Measurements from ENCODE around the gene DDX60.
"Not testable (repeated sequence)": the region's sequence is repeated elsewhere in the genome, so short reads cannot be mapped to it uniquely, and the experiment has no call there.

The DDX60 gene, protein sequence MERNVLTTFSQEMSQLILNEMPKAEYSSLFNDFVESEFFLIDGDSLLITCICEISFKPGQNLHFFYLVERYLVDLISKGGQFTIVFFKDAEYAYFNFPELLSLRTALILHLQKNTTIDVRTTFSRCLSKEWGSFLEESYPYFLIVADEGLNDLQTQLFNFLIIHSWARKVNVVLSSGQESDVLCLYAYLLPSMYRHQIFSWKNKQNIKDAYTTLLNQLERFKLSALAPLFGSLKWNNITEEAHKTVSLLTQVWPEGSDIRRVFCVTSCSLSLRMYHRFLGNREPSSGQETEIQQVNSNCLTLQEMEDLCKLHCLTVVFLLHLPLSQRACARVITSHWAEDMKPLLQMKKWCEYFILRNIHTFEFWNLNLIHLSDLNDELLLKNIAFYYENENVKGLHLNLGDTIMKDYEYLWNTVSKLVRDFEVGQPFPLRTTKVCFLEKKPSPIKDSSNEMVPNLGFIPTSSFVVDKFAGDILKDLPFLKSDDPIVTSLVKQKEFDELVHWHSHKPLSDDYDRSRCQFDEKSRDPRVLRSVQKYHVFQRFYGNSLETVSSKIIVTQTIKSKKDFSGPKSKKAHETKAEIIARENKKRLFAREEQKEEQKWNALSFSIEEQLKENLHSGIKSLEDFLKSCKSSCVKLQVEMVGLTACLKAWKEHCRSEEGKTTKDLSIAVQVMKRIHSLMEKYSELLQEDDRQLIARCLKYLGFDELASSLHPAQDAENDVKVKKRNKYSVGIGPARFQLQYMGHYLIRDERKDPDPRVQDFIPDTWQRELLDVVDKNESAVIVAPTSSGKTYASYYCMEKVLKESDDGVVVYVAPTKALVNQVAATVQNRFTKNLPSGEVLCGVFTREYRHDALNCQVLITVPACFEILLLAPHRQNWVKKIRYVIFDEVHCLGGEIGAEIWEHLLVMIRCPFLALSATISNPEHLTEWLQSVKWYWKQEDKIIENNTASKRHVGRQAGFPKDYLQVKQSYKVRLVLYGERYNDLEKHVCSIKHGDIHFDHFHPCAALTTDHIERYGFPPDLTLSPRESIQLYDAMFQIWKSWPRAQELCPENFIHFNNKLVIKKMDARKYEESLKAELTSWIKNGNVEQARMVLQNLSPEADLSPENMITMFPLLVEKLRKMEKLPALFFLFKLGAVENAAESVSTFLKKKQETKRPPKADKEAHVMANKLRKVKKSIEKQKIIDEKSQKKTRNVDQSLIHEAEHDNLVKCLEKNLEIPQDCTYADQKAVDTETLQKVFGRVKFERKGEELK (N-terminal part only)

DNA sequence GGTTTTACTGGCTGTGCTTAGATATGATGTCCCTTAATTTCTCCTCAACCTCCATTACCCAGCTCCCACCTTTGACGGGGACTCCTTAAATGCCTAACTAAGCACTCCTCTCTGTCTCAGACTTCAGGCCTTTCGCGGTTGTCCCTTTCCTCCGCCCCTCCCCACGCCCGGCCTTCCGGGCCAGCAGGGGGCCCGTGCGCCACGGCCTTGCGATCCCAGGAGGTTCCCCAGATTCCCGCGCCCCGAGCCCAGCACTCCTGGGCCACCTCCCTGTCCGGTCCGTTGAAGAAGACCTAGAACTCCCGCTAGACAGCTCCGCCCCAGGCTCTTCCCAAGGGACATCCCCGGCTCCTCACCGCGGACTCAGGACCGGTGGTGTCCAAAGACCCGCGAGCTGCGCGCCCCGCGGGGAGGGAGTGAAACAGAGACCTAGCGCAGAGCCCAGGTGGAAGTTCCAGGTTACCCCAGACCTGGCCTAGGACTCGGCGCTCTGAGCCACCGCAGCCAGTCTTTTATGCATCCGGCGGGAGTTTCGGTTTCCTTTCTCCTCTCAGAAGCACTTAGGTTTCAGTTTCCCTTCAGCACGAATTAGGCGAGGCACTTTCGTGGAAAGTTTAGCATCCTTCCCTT is at the start of gene DDX60:
Gene DDX60 (minus strand): TSS at position 487 of the 630 bp plus-strand sequence. CDS start 7,493 bp downstream, outside the sequence.
- peak; percentile 56 to 82 for DNase-seq (ENCODE audit: low read depth in 2 of 2)

DNA sequence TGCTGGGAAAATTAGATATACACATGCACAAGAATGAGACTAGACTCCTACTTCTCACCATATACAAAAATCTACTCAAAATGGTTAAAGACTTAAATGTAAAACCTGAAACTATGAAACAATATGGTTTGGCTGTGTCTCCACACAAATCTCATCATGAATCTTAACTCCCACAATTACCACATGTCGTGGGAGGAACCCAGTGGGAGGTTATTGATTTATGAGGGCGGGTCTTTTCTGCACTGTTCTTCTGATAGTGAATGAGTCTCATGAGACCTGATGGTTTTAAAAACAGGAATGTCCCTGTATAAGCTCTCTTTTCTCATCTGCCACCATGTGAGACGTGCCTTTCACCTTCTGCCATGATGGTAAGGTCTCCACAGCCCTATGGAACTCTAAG is 48.5 kb upstream of the DDX60 start:
- DNase-seq (ENCODE audit: low read depth in 2 of 2), result no peak

DNA sequence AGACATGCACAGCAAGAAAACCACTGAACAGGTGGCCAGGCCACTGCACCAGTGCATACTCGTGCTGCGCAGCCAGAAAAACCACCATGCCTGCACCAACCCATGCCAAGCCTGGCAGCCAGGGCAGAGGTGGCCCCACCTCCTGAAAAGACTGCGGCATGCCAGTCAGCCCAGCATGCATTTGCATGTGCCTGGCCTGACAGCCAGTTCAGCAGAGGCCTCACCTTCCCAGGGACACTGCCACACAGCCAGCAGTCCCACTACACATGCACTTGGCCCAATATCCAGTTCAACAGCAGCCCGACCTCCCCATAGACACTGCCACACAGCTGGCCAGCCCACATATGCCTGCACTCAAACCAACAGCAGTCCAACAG is 43.5 kb upstream of the DDX60 start:
- no peak for DNase-seq (ENCODE audit: low read depth in 2 of 2)

DNA sequence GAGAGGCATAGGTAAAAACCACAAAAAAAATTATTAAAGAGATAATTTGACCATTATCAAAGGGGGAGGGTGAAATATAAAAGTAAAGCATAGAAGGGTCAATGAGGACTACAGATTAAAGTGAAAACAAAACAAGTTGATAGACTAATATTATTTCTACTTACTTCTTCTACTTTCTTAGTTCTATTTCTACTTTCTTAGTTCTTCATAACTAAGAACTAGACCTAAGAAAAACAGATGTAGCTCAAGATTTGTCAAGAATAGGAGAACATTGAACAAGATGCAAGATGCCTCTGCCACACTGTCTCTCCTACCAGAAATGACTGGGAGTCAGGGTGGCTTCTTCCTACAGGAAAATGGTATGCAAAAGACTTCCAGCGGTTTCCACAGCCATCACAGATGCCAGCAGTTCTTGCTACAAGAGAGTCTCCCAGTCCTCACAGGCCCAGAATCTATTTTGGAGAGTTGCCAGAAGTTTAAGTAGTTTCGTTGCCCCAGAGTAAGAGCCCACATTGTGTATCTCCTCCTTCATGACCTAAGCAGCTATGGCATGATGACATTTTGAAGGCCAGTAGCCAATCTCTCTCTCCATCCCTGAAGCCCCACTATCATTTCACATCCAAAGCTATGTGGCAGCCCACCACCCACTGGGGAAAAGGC is 42.9 kb upstream of the DDX60 start:
- no peak for DNase-seq (ENCODE audit: low read depth in 2 of 2)

DNA sequence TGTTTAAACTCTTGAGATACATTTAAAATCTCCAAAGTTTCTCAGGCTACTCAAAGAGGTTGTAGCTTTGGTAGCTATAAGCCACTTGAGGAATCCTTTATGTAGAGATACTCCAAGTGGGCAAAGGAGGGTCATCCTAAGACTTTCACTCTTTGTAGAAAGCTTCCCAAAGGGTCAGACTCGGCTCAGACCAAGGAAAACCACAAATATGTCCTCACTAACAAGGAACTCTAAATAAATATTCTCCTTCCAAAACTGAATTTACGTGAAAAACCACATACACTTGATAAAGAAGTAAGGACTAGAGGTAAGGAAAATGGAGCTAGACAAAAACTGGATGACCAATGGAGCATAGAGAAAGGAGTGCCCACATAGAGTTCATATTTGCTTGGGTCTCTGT is 41.7 kb upstream of the DDX60 start:
- DNase-seq (ENCODE audit: low read depth in 2 of 2), result no peak

DNA sequence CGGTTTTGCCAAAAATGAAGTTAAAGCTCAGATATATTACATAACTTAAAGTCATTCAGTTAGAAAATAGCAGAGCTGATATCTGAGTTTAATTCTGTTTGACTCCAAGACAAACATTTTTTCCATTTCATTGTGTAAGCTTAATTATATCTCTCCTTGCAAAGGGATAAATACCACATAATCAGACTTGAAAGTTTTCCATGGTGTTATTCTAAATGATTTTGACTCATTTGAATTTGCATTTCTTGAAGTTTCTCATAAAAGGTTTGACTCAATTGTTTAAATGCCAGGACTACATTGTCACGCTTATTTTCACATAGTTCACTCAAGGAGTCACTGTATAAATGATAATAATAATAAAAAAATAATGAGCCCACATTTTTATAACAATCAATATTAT is 39.4 kb upstream of the DDX60 start:
- DNase-seq (ENCODE audit: low read depth in 2 of 2), result no peak

DNA sequence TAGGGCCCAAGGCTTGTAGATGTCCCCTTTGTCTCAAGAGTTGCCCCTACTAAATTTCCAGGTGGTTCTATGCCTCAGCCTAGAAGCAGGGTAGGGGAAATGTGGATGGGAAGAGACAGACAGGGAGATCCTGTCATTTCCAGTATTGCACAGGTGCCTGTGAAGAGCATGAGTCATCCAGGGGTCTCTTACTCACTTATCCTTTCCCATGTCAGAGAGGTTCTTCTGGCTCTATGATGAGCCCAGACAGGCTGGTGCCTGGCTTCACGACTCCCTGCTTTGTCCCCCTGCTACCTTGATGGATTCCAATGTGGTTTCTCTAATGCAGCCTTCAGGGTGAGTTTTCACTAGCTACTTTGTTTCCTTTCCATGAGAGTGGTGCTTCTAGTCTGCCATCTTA is 35.2 kb upstream of the DDX60 start:
- DNase-seq (ENCODE audit: low read depth in 2 of 2), result no peak

DNA sequence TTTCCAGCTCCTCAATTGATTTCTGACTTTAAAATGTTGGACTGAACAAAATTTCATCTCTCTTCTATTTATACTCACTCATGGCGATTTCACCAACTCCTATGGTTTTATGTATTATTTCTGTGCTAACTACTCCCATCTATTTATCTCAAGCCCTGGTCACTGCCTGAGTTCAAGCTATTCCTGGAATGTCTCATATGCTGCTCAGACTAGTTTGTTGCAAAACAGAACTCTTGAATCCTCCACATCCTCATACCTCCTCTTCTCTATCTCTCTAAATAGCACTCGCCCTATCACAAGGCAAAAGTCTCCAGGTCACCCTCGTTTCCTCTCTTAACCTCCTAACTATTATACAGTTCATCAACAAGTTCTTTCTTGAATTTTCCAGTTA is 19.0 kb upstream of the DDX60 start:
- no peak for DNase-seq (ENCODE audit: low read depth in 2 of 2)

DNA sequence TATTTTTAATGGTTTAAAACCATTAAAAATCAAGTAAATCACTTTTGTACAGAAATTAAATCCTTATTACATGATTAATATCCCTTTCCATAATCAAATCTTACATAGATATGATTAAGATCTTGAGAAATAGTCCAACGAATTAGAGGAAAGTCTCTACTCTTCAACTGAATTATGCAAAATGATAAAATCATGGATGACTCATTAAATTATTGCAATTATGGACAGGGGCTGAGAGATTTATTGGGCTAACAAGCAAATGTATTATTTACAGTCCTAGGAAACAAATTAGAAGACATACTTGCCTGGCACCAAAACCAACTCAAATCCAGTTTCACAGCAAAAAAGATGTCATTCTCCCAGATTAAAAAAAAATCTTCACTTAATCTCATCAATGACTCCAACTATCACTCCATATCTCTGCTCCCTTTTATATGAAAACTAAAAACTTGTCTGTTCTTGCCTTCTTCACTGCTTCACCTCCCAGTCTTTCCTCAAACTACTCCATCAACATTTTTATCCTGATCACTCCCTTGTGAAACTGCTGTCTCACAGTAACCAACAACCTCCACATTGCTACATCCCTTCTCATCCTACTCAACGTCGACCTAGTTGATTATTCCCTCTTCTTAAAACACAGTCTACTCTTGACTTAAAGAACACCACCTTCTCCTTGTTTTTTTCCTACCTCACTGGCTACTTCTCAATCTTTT is 18.4 kb upstream of the DDX60 start:
- DNase-seq (ENCODE audit: low read depth in 2 of 2), result no peak

DNA sequence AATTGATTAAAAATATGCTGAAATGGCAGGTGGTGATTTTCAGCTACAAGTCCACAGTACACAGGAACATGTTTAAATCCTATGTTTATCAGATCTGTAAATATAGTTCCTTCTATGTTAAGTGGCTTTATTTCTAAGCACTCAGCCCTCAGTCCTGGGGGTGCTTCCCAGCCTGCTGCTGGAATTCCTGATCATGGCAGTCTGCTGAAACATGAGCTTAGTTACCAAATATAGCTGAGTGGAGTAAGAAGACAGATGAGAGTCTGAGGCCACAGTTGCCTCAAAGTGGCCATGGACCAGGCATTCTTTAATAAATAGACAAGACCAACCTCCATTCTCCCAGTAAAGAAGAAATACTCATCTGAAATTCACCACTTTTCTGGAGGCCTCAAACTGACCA is 17.1 kb upstream of the DDX60 start:
- DNase-seq (ENCODE audit: low read depth in 2 of 2), result no peak

DNA sequence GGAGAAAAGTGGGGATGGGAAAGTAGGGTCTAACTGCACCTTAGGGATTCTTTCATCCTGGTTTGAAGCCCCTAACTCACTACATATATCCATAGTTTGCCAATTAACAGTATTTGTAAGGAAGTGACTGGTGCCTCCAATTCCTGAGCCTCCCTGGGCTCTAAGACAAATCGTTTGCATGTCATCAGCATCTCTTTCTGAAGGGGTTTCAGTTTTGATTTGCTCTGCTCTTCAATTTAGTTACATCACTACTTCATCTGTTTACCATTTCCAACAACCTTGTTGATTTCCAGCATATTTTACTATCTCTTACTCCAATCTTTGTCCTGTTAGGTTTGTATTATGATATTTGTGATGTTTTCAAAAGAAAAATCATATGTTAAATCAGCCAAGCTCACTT is 15.5 kb upstream of the DDX60 start:
- DNase-seq (ENCODE audit: low read depth in 2 of 2), result no peak

DNA sequence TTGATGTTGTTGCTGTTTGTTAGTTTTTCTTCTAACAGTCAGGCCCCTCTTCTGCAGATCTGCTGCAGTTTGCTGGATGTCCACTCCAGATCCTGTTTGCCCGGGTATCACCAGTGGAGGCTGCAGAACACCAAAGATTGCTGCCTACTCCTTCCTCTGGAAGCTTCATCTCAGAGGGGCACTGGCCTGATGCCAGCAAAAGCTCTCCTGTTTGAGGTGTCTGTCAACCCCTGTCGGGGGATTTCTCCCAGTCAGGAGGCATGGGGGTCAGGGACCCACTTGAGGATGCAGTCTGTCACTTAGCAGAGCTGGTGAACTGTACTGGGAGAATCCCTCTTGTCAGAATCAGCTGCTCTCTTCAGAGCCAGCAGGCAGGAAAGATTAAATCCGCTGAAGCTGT is 12.0 kb upstream of the DDX60 start:
- DNase-seq (ENCODE audit: low read depth in 2 of 2), result not testable (repeated sequence)

DNA sequence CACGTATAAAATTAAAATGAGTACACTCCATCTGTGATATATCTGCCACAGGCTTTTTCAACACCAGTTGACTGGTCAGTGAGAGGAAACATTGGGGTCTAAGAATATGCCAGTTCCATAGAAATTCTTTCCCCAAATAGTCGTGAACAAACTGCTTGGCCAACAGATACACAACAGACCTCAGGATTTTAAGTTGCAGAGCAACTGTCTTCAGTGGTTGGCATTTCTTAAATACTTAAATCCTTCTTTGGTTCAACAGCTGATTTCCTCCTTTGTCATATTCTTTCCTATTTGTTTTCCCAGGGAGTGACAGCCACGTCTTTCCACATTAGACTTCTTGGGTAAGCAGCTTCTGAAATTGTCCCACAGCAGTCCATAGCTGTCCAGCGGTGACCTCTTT is 7.0 kb upstream of the DDX60 start:
- no peak for DNase-seq (ENCODE audit: low read depth in 2 of 2)

DNA sequence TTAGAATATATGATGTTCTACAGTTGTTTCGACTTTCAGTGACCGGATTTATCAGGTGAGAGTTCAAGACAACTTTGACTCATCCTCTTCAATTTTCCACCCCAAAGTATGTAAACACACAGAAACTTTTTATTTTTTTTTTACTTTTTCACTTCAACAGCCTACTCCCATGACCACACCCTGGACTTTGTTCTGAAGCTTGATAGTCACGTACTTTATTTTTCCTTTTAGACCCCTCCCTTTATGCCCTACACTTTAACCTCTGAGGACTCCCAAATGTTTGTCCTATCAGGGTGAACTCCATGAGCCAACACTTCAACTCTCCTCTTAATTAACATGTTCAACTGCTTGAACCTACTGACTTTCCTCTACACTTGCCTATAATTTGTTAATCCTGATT is 2.5 kb upstream of the DDX60 start:
- DNase-seq (ENCODE audit: low read depth in 2 of 2), result no peak

DNA sequence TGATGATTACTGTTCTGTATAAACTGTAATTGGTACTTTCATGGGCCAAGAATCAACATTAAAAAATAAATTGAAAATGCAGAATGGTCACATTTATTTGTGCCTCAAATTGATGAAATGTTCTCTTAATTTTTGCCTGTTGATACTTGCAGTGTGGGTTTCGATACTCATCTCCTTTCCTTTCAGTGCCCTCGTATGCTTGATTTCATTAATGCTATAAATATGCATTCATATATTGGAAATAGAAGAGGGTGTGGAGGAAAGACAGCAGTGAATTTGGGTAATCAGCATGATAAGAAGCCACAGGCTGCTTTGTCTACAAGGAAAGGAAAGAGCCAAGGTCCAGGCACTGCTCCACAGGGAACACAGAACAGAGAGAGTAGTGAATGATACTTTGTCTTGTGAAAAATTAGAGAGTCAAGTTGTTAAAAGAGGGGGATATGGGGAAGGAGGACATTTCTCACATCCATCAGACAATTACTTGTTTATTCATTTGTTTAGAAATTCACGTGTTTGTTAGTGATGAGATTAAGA is 1.0 kb upstream of the DDX60 start:
- DNase-seq (ENCODE audit: low read depth in 2 of 2), result no peak

DNA sequence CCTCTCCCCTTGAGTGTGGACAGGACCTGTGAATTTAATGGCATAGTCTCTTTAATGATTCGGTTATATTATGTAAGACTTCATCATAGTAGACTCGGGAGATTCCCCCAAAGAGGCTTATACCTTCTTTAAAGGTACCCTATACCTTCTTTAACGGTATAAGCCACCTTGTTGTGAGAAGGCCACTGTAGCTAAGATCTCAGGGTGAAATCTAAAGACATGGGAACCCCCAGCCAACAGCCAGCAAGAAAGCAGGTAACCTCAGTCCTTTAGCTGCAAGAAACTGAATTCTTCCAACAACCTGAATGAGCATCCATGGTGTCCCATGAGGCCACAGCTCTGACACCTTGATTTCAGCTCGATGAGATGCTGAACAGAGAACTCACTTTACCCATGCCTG is 931 bp downstream of the DDX60 start:
- no peak for DNase-seq (ENCODE audit: low read depth in 2 of 2)

DNA sequence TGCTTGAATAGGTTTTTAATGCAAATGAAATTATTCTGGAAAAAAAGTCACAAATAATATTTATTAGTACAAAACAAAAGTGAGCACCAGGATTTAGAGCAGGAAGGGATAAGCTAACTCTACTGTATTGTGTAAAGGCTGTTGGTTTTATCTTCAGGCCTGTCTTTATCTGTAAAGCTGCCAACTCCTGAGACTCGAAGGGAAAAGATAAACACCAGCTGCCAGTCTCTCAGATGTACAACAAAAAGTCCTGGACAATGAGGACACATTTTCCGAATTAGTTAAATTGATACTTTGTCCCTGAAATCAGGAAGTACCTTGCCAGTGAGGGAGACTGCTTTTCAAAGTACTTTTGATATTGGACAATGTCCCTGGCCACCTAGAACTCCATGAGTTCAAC is 8.8 kb downstream of the DDX60 start:
- DNase-seq (ENCODE audit: low read depth in 2 of 2), result no peak

DNA sequence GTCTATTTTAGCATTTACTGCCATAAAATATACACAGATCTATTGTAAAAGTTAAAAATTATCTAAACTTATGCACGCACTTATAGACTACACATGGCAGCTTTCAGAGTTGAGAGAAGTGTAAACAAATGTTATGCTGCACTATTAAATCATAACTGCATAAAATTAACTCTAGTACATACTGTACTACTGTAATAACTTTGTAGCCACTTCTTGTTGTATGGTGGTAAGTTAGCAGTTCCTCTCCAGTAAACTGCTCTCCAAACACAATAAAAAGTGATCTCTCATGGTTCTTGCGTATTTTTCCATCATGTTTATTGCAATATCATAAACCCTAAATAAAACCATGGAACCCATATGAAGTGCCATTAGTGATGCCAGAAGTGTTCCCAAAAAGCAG is 9.6 kb downstream of the DDX60 start:
- no peak for DNase-seq (ENCODE audit: low read depth in 2 of 2)

DNA sequence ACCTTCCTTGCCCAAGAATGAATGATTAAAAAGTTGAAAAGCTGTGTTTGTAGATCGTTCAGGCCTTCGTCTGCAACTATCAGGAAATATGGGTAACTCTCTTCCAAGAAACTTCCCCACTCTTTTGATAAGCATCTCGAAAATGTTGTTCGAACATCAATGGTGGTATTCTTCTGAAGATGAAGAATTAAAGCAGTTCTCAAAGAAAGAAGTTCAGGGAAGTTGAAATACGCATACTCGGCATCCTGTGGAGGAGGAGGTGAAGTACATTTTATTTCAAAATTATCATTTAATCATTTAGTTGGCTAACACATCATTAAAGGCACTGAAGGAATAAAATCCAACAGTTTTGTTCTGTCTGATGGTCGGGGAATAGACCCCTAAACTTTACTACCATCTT is 12.1 kb downstream of the DDX60 start:
- DNase-seq (ENCODE audit: low read depth in 2 of 2), result no peak

DNA sequence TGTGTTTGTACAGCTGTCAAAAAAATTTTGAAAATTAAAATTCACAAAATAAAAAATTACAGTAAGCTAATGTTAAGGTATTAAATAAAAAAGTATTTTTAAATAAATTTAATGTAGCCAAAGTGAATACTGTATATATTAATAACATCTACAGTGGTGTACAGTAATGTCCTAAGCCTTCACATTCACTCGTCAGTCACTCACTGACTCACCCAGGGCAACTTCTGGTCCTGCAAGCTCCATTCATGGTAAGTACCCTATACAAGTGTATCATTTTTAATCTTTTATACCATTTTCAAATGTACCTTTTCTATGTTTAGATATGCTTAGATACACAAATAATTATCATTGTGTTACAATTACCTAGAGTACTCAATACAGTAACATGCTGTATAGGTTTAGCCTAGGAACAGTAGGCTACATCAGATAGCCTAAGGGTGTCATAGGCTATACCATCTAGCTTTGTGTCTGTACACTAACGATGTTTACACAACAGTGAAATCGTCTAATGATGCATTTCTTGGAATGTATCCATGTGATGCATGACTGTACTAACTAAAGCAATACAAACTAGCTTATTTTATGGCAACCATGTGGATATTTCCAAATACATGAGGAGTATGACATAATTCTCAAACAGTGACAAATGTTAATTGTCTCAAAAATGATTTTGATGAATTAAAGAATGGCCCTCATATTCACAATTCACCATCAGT is 13.7 kb downstream of the DDX60 start:
- no peak for DNase-seq (ENCODE audit: low read depth in 2 of 2)
